Adipose tissue (tissue), 3 donors: ENCODE results near the gene TEX26. TPM values are rescaled to one million over a fixed set of nuclear protein-coding genes. Genes with fewer than 3 reads are reported as not detected.
"Not testable (repeated sequence)": the region's sequence is repeated elsewhere in the genome, so short reads cannot be mapped to it uniquely, and the experiment has no call there.

Experiments
- H3K27ac ChIP-seq: one replicate; pipeline ENCODE4 v1.5.1; 2013; ENCODE audit warnings: low read depth, low read length
- WGBS, 3 donors: extraction: QIAGEN DNeasy Blood & Tissue Kit; methylation state at CpG; one replicate each; pipeline ENCODE4 v1.1.7; 2013; 5-methylcytosine and 5-hydroxymethylcytosine counted together
- polyA plus RNA-seq, 3 donors: library from polyadenylated mRNA; stranded (reverse); fragments of 200-250 nt; gene quantifications; one replicate each; pipeline ENCODE4 v1.2.3, GENCODE V29; 2013
- donor health status: healthy with polysubstance abuse.
- donor health status: Bipolar disorder and iron deficiency.
- donor health status: healthy.

Gene TEX26
- polyA plus RNA-seq, 3 donors, result 0.09 TPM; not detected in 2

DNA sequence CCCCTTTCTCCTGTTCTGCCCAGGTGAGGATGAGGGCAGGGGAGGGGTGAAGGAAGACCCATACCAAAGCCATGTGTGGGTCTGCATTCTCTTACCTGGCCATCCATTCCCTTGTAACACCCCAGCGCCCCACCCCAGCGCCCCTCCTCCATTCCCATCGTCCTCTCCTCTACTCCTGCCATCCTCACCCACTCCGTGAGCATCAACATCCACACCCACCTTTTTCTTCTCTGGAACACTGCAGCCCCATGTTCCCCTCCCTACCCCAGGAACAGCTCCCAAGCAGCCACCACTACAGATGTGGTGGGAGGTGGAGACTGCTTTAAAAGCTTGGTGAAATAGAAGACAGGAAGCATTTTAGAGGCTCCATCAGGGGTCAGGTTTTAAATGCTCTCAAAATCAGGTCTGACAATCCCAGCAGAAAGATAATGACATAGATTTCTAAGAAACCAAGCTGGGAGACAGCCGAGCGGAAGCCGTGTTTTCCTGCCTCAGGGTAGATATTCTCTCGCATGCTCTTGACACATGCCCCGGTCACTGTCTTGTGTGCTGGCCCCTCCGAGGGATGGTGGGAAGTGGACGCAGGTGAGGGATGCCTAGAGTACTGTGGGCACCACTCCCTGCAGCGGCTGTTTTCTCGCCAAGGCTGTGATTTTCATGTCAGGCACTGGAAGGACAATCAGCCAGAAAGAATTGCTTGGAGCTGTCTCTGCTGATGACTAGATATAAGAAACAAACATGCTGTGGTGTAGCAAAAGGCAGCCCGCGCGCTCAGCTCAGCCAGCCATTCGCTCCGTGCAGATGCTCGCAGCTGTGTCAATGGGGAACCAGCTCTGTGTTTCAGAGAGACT lies 16.5 kb upstream of the TEX26 start:
- H3K27ac ChIP-seq, result no peak overlapping the region
- 65 to 79% (median 76%) methylated on average over 19 of the region's 19 CpGs for WGBS, 3 donors

DNA sequence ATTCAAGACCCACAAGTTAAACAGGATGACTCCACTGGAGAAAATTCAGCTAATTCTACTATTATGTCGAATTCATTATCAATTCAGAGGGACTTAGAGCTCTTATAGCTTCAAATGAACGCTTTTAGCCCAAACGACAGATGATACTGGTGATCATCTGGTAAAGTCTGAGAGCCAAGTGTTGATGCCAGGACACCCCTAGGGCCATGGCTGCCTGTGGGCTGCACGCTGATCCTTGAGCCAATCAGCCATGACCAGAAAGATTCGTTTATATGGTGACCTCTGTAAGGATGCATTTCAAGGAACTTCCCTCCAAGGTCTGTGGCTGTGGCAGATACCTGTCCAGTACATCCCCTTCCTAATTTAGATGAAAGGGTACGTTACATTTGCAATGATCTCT lies 15.5 kb upstream of the TEX26 start:
- H3K27ac ChIP-seq, result no peak overlapping the region
- 75 to 87% (median 85%) methylated on average over 6 of the region's 6 CpGs for WGBS, 3 donors

GRCh38 chr13:30918662-30919405 lies 13.6 kb upstream of the TEX26 start:
- no peak overlapping the region for H3K27ac ChIP-seq
- 72 to 76% (median 76%) methylated on average over 6 of the region's 6 CpGs for WGBS, 3 donors

DNA sequence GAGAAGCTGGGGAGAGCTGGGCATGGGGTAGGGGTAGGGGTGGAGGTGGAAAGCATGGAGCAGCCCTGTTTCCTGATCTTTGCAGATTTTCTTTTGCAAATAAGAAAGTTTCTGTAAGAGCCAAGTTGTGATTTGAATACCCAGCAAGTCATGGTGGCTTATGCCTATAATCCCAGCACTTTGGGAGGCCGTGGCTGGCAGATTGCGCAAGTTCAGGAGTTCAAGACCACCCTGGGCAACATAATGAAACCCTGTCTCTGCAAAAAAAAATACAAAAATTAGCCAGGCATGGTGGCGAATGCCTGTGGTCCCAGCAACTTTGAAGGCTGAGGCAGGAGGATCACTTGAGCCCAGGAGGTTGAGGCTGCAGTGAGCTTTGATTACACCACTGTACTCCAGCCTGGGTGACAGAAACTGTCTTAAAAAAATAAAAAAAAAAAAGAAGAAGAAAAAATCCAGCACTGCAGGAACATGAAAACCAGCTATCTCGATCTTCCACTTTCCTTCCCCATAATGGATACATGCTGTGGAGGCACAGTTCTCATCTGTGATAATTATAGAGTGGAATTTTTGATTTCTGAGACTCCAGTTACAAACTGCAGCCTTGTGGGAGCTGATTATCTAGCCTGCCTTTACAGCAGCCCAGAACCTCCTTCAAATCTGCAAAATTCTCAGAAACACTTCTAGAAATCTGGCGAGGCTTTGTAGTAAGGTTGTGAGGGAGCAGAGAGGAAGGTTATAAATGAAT lies 12.1 kb upstream of the TEX26 start:
- H3K27ac ChIP-seq, result no peak overlapping the region
- WGBS, 3 donors, result 73 to 87% (median 78%) methylated on average over 5 of the region's 5 CpGs

- H3K27ac ChIP-seq, result no peak overlapping the region
- 76 to 97% (median 95%) methylated on average over 1 of the region's 1 CpG for whole genome bisulfite sequencing, 3 donors
Observed at GRCh38 chr13:30923418-30923817, 9.0 kb upstream of the TEX26 start.

DNA sequence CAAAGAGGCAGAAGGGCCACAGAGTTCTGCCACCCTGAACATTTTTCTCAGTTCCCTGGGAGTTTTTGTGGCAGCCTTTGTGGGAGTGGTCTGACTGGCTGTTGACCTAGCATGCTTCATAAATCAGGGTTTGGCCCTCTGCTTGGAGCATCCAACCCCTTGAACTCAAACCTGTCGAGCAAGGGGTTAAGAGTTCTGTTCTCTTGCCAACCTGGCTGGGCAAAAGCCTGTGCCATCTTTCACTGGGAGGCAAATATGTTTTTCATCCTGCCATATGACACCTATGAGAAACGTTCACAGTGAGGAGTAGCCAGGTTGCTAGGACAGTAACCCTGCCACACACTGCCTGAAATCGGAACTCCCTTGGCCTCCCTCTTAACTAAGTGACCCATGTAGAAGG lies 7.7 kb upstream of the TEX26 start:
- 44 to 85% (median 70%) methylated on average over 3 of the region's 3 CpGs for WGBS, 3 donors
- H3K27ac ChIP-seq, result no peak overlapping the region

DNA sequence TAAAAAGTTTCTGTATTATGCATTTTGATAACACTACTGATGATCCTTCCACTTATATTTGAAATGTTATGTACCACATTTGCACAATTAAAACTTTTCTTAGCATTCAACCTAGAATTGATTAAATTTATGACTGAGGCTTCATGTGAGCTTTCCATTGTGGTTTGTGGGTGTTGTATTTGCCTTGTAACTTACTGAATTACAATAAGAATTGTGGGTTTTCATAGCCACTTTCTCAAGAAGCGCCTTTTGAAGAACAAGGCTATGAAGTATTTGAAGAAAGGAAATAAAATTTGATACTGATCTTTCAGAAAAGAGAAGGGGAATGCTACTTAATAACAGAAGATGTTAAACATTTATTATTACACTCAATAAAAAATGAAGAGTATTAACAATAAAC lies 7.0 kb upstream of the TEX26 start:
- 79 to 88% (median 84%) methylated on average over 1 of the region's 1 CpG for WGBS, 3 donors
- H3K27ac ChIP-seq, result no peak overlapping the region

- H3K27ac ChIP-seq, result no peak overlapping the region
- WGBS, 3 donors, result 48 to 93% (median 92%) methylated on average over 3 of the region's 3 CpGs
Observed at GRCh38 chr13:30926781-30927180, 5.7 kb upstream of the TEX26 start.

DNA sequence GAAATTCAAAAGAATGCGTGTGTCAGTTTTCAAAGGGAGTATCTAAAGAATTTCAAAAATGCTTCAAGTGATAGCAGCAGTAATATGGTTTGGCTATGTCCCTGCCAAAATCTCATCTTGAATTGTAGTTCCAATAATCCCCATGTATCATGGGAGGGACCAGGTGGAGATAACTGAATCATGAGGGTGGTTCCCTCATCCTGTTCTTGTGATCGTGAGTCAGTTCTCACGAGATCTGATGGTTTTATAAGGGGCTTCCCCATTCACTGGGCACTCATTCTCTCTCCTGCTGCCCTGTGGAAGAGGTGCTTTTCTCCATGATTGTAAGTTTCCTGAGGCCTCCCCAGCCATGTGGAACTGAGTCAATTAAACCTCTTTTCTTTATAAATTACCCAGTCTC lies 5.3 kb upstream of the TEX26 start:
- 63 to 77% (median 68%) methylated on average over 3 of the region's 3 CpGs for WGBS, 3 donors
- not testable (repeated sequence) for H3K27ac ChIP-seq

GRCh38 chr13:30927595-30927994 lies 4.9 kb upstream of the TEX26 start:
- H3K27ac ChIP-seq, result no peak overlapping the region
- WGBS, 3 donors, result 90 to 98% (median 94%) methylated on average over 1 of the region's 1 CpG

- 65 to 82% (median 77%) methylated on average over 5 of the region's 5 CpGs for WGBS, 3 donors
- no peak overlapping the region for H3K27ac ChIP-seq
Observed at GRCh38 chr13:30928978-30929377, 3.5 kb upstream of the TEX26 start.

DNA sequence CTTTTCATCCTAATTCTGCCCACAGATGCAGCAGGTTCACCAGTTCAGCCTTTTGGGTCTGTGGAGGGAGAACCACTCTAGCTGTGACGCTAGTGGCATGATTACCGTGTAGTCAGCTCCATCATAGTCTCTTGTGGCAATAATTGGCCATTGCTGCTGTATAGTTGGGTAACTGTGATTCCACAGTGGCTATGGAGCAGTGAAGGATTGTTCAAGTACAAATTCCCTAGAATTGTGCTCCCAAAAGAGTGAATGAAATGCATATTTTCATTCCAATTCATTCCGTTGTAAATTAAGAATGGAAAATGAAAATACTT lies 856 bp downstream of the TEX26 start:
- H3K27ac ChIP-seq, result no peak overlapping the region
- WGBS, 3 donors, result 52 to 75% (median 74%) methylated on average over 3 of the region's 3 CpGs

DNA sequence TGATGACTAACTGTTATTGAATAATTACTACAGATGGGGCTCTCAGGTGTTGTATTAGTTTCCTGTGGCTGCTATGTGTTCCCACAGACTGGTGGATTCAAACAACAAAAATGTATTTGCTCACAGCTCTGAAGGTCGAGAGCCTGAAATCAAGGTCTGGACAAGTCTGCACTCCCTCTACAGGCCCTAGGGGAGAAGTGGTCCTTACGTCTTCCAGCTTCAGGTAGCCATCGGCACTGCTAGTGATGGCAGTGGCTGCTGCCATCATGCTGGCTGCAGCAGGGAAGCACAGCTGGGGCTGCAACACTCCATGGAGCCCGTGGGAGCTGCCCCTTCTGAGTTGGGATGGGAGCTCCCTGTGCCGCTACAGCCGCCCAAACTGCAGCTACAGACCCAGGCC lies 1.9 kb downstream of the TEX26 start:
- 45 to 85% (median 77%) methylated on average over 6 of the region's 6 CpGs for WGBS, 3 donors
- no peak overlapping the region for H3K27ac ChIP-seq

GRCh38 chr13:30934803-30935202 lies 2.3 kb downstream of the TEX26 start:
- no peak overlapping the region for H3K27ac ChIP-seq
- 85 to 97% (median 96%) methylated on average over 3 of the region's 3 CpGs for WGBS, 3 donors

GRCh38 chr13:30936971-30937370 lies 4.5 kb downstream of the TEX26 start:
- WGBS, 3 donors, result 55 to 88% (median 80%) methylated on average over 4 of the region's 4 CpGs

GRCh38 chr13:30943881-30944280 lies 11.4 kb downstream of the TEX26 start:
- no peak overlapping the region for H3K27ac ChIP-seq
- WGBS, 3 donors, result 67 to 78% (median 72%) methylated on average over 3 of the region's 3 CpGs

More at GRCh38 chr13:30936971-30937370, 4.5 kb downstream of the TEX26 start:
- H3K27ac ChIP-seq, result no peak overlapping the region

- WGBS, 3 donors, result 72 to 81% (median 77%) methylated on average over 5 of the region's 5 CpGs
- no peak overlapping the region for H3K27ac ChIP-seq
Observed at GRCh38 chr13:30957258-30957943, 24.9 kb downstream of the TEX26 start.

DNA sequence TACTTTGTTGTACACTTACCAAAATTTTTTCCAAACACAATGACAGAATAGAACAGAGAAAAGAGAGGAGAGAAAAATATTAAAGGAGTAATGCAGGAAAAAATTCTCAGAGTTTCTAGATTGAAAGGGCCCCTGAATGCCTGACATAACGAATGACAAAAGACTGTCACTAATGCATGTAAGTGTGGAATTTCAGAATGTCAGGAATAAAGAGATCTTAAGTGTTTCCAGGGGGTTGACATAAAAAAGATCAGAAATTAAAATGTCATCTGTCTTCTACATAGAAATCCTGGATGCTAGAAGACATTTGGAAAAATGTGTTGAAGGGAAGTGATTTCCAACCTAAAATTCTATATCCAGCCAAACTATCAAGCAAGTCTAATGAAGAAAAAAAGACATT lies 27.2 kb downstream of the TEX26 start:
- H3K27ac ChIP-seq, result no peak overlapping the region
- WGBS, 3 donors, result 55 to 88% (median 87%) methylated on average over 1 of the region's 1 CpG

DNA sequence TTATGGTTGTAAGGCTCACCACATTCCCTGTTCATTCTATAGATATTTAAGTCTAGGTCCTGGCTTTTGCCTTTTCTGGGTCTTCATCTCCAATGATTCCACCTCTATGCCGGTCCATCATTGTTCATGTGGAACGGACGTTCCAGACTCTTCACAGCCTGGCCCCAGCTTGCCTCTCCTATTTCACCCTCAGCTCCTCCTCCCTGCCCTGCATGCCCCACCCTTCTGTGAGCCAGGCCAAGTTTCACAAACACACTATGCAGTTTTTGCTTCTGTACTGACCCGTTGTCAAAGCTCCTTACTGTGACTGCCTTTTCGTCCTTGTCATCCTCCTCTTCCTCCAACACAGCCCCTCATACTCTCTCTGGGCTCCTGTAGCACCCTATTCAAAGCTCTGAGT lies 31.3 kb downstream of the TEX26 start:
- 5 to 46% (median 37%) methylated on average over 5 of the region's 5 CpGs for WGBS, 3 donors
- H3K27ac ChIP-seq, result no peak overlapping the region
